HepG2 (cell line): Measurements from ENCODE around the gene UBE2D4. TPM values are rescaled to one million over a fixed set of nuclear protein-coding genes. Genes with fewer than 3 reads are reported as not detected.

Experiments used
- ATF7 ChIP-seq, 2 experiments: fragments of 450-650 bp in 1 of 2; sonication (generic) in 1 of 2; formaldehyde crosslinking in 1 of 2; IDR thresholded peaks; 2 replicates each; pipeline versions ENCODE4 v1.4.0 to v1.6.1; 2016 to 2020; ENCODE audit warnings: antibody characterized with exemption in 1 of 2, mild to moderate bottlenecking in 1 of 2, missing genetic modification reagents in 1 of 2
- CEBPZ ChIP-seq: IDR thresholded peaks from 2 replicates; pipeline ENCODE4 v1.6.1; 2012; ENCODE audit warnings: low read length, improper control_type of control experiment
- CSRNP1 ChIP-seq: sonication (generic); formaldehyde crosslinking; IDR thresholded peaks from 2 replicates; pipeline ENCODE4 v1.8.1; 2023; ENCODE audit warnings: mild to moderate bottlenecking, missing genetic modification reagents
- CSRNP2 ChIP-seq: sonication (generic); formaldehyde crosslinking; conservative IDR thresholded peaks from 2 replicates; pipeline ENCODE4 v1.8.0; 2022; ENCODE audit warnings: low read depth, missing genetic modification reagents
- EEA1 ChIP-seq: sonication (generic); formaldehyde crosslinking; IDR thresholded peaks from 2 replicates; pipeline ENCODE4 v1.5.1; 2020; ENCODE audit warnings: mild to moderate bottlenecking, missing genetic modification reagents, borderline replicate concordance
- ELK4 ChIP-seq: sonication (generic); formaldehyde crosslinking; IDR thresholded peaks from 2 replicates; pipeline ENCODE4 v1.9.0; 2021; ENCODE audit warnings: missing genetic modification reagents, borderline replicate concordance
- KDM4B ChIP-seq: sonication (generic); formaldehyde crosslinking; IDR thresholded peaks from 2 replicates; pipeline ENCODE4 v1.4.0; 2020; ENCODE audit warnings: missing genetic modification reagents
- MEIS1 ChIP-seq: sonication (generic); formaldehyde crosslinking; IDR thresholded peaks from 2 replicates; pipeline ENCODE4 v1.9.0; 2021; ENCODE audit warnings: mild to moderate bottlenecking, missing genetic modification reagents, moderate library complexity, borderline replicate concordance
- NCOA5 ChIP-seq: sonication (generic); formaldehyde crosslinking; IDR thresholded peaks from 2 replicates; pipeline ENCODE4 v1.4.0; 2020; ENCODE audit warnings: missing genetic modification reagents
- NFATC3 ChIP-seq: sonication (generic); formaldehyde crosslinking; IDR thresholded peaks from 2 replicates; pipeline ENCODE4 v1.5.1; 2020; ENCODE audit warnings: mild to moderate bottlenecking, missing genetic modification reagents
- NKX3-1 ChIP-seq: sonication (generic); formaldehyde crosslinking; IDR thresholded peaks from 2 replicates; pipeline ENCODE4 v1.5.0; 2020; ENCODE audit warnings: missing genetic modification reagents
- PRPF4 ChIP-seq: fragments of 200-400 bp; formaldehyde crosslinking; IDR thresholded peaks from 2 replicates; pipeline ENCODE4 v1.6.1; 2016; ENCODE audit warnings: low read length, low read depth; ENCODE audit not compliant: poor library complexity, severe bottlenecking
- SKI ChIP-seq: fragments of 450-650 bp; IDR thresholded peaks from one replicate; pipeline ENCODE4 v1.6.1; 2018; ENCODE audit warnings: mild to moderate bottlenecking; ENCODE audit not compliant: partially characterized antibody
- SNAI1 ChIP-seq: sonication (generic); formaldehyde crosslinking; IDR thresholded peaks from 2 replicates; pipeline ENCODE4 v1.5.0; 2020; ENCODE audit warnings: mild to moderate bottlenecking, missing genetic modification reagents, borderline replicate concordance
- ZBTB46 ChIP-seq: sonication (generic); formaldehyde crosslinking; IDR thresholded peaks from 2 replicates; pipeline ENCODE4 v1.4.0; 2020; ENCODE audit warnings: mild to moderate bottlenecking, missing genetic modification reagents, borderline replicate concordance
- ZMYM4 ChIP-seq: sonication (generic); formaldehyde crosslinking; IDR thresholded peaks from 2 replicates; pipeline ENCODE4 v1.8.1; 2023; ENCODE audit warnings: mild to moderate bottlenecking, missing genetic modification reagents
- ZNF589 ChIP-seq: sonication (generic); formaldehyde crosslinking; conservative IDR thresholded peaks from 2 replicates; pipeline ENCODE4 v1.8.0; 2022; ENCODE audit warnings: mild to moderate bottlenecking, moderate library complexity, missing genetic modification reagents
- polyA plus RNA-seq, 8 experiments: library from polyadenylated mRNA; depleted of rRNA in 3 of 8; stranded (reverse) in 7 of 8; unstranded in 1 of 8; fragments of >200 nt; fragmentation: Illumina TruSeq in 4 of 8; extraction: Trizol in 4 of 8; gene quantifications; 2 replicates each; pipeline versions ENCODE4 v1.2.1 to v1.2.3, GENCODE V29; 2011 to 2016; ENCODE audit warnings: low read depth in 4 of 8, missing spikeins in 1 of 8, mixed read lengths in 1 of 8; ENCODE audit not compliant: insufficient read depth in 1 of 8
- total RNA-seq, 5 experiments: library from RNA; depleted of rRNA; stranded (reverse); fragments of >200 nt; fragmentation: Illumina TruSeq; extraction: Trizol; gene quantifications; 2 replicates each; pipeline ENCODE4 v1.2.3, GENCODE V29; 2016; ENCODE audit warnings: low read depth in 1 of 5

UBE2D4 gene
- total and polyA plus RNA-seq, 2 of the 13 experiments (the other 11 are each of a cell fraction or from before 2014, with no cell fraction given), result 9.9 to 16.0 TPM

GRCh38 chr7:43905209-43905946 is 20.9 kb upstream of the UBE2D4 start (continued):
- TF ChIP-seq EEA1 (no peak), SKI (peak; percentile 55), NCOA5 (CRISPR knock-in tag) (no peak), ELK4 (CRISPR knock-in tag) (no peak), ATF7 (IDR thresholded peaks at IDR 0.05) (no peak), ATF7 (CRISPR knock-in tag; IDR thresholded peaks at IDR 0.05) (peak; percentile 66; the same call in 1 of the 2 replicates), CEBPZ (no peak), PRPF4 (no peak), NFATC3 (CRISPR knock-in tag) (no peak), KDM4B (CRISPR knock-in tag) (peak; percentile 76; the same call in 1 of the 2 replicates), CSRNP1 (no peak), ZBTB46 (CRISPR knock-in tag) (no peak), SNAI1 (no peak), CSRNP2 (CRISPR knock-in tag) (no peak), MEIS1 (0 out of 2 replicates have a peak, but pooled peaks have one; percentile 20), ZNF589 (CRISPR knock-in tag) (no peak), NKX3-1 (CRISPR knock-in tag) (no peak), ZMYM4 (CRISPR knock-in tag) (peak; percentile 77)
